GM20431 (cell line): Measurements from ENCODE around the gene VKORC1.
"Not testable (repeated sequence)": the region's sequence is repeated elsewhere in the genome, so short reads cannot be mapped to it uniquely, and the experiment has no call there.

Experiments
- in situ Hi-C: fragments of 300-500 bp; cut with MseI, MboI; formaldehyde crosslinking; loops from one replicate; pipeline ENCODE4 v1.15.0; 2020; ENCODE audit warnings: low sequenced_read_pairs; ENCODE audit not compliant: unreplicated experiment

Gene VKORC1

GRCh38 chr16:31094424-31095120 is at the start of gene VKORC1:
Gene VKORC1, minus strand, starts transcription at chr16:31094797. Its CDS starts 68 bp downstream, at chr16:31094729.
- in situ Hi-C loops, result no loop called here

GRCh38 chr16:31143694-31144148 is 49.1 kb upstream of the VKORC1 start:
- in situ Hi-C loops, result no loop called here

- in situ Hi-C loops, result no loop called here
These were observed 48.6 kb upstream of the VKORC1 start for GRCh38 chr16:31143011-31143693.

- in situ Hi-C loops, result no loop called here
These were observed 47.8 kb upstream of the VKORC1 start for GRCh38 chr16:31142109-31143010.

- in situ Hi-C loops, result no loop called here
These were observed 47.0 kb upstream of the VKORC1 start for GRCh38 chr16:31141489-31142108.

- in situ Hi-C loops, result not testable (repeated sequence)
These were observed 46.5 kb upstream of the VKORC1 start for GRCh38 chr16:31141071-31141469.

- in situ Hi-C loops, result no loop called here
These were observed 44.3 kb upstream of the VKORC1 start for GRCh38 chr16:31138621-31139578.

- in situ Hi-C loops, result not testable (repeated sequence)
These were observed 42.4 kb upstream of the VKORC1 start for GRCh38 chr16:31136822-31137499.

GRCh38 chr16:31136287-31136662 is 41.7 kb upstream of the VKORC1 start:
- in situ Hi-C loops, result no loop called here

GRCh38 chr16:31135535-31136286 is 41.1 kb upstream of the VKORC1 start, which contains the start of gene PRSS8:
Gene PRSS8, minus strand, starts transcription at chr16:31135727. Its CDS starts 229 bp downstream, at chr16:31135498.
- in situ Hi-C loops, result no loop called here

- in situ Hi-C loops, result no loop called here
These were observed 40.3 kb upstream of the VKORC1 start for GRCh38 chr16:31134625-31135534.

- in situ Hi-C loops, result no loop called here
These were observed 39.5 kb upstream of the VKORC1 start for GRCh38 chr16:31134091-31134571.

- in situ Hi-C loops, result no loop called here
These were observed 38.5 kb upstream of the VKORC1 start for GRCh38 chr16:31133046-31133501.

GRCh38 chr16:31132303-31132979 is 37.8 kb upstream of the VKORC1 start:
- in situ Hi-C loops, result no loop called here

GRCh38 chr16:31131841-31132271 is 37.3 kb upstream of the VKORC1 start:
- in situ Hi-C loops, result no loop called here

- in situ Hi-C loops, result no loop called here
These were observed 36.8 kb upstream of the VKORC1 start for GRCh38 chr16:31131416-31131815.
